IPS DF 4.7 (cell line): ENCODE measurements around the gene CFTR.
"Not testable (repeated sequence)": the region's sequence is repeated elsewhere in the genome, so short reads cannot be mapped to it uniquely, and the experiment has no call there.

ENCODE experiments used
- DNase-seq: peaks from one replicate; pipeline ENCODE4 v3.0.0-alpha.2; 2013; ENCODE audit warnings: low spot score; ENCODE audit errors: extremely low read depth

Gene CFTR

GRCh38 chr7:117479225-117480054 lies at the start of gene CFTR:
Gene CFTR, plus strand, starts transcription at chr7:117480025. Its CDS starts 70 bp downstream, at chr7:117480095.
- DNase-seq = no peak

GRCh38 chr7:117435475-117436043 lies 44.3 kb upstream of the CFTR start:
- no peak for DNase-seq

- no peak for DNase-seq
These were observed 35.2 kb upstream of the CFTR start for GRCh38 chr7:117444646-117445045.

- DNase-seq = no peak
These were observed 34.6 kb upstream of the CFTR start for GRCh38 chr7:117445206-117445605.

- no peak for DNase-seq
These were observed 33.5 kb upstream of the CFTR start for GRCh38 chr7:117446220-117446815.

- no peak for DNase-seq
These were observed 31.2 kb upstream of the CFTR start for GRCh38 chr7:117448655-117449054.

GRCh38 chr7:117458977-117459583 lies 20.7 kb upstream of the CFTR start:
- DNase-seq = no peak

- no peak for DNase-seq
These were observed 20.1 kb upstream of the CFTR start for GRCh38 chr7:117459735-117460134.

- DNase-seq = not testable (repeated sequence)
These were observed 19.0 kb upstream of the CFTR start for GRCh38 chr7:117460815-117461214.

- DNase-seq = no peak
These were observed 11.7 kb upstream of the CFTR start for GRCh38 chr7:117468174-117468573.

- no peak for DNase-seq
These were observed 9.0 kb upstream of the CFTR start for GRCh38 chr7:117470777-117471176.

GRCh38 chr7:117472335-117472734 lies 7.5 kb upstream of the CFTR start:
- no peak for DNase-seq

- DNase-seq = no peak
These were observed 3.1 kb upstream of the CFTR start for GRCh38 chr7:117476557-117477215.

- no peak for DNase-seq
These were observed 995 bp upstream of the CFTR start for GRCh38 chr7:117478836-117479224.

GRCh38 chr7:117480055-117480362 lies 184 bp downstream of the CFTR start:
- no peak for DNase-seq

GRCh38 chr7:117480978-117481377 lies 1.2 kb downstream of the CFTR start:
- DNase-seq = no peak

- no peak for DNase-seq
These were observed 5.3 kb downstream of the CFTR start for GRCh38 chr7:117485118-117485620.

GRCh38 chr7:117489016-117489415 lies 9.2 kb downstream of the CFTR start:
- no peak for DNase-seq

- no peak for DNase-seq
These were observed 9.6 kb downstream of the CFTR start for GRCh38 chr7:117489430-117489829.

GRCh38 chr7:117489911-117490310 lies 10.1 kb downstream of the CFTR start:
- DNase-seq = no peak

GRCh38 chr7:117492649-117493048 lies 12.8 kb downstream of the CFTR start:
- no peak for DNase-seq

- DNase-seq = no peak
These were observed 13.6 kb downstream of the CFTR start for GRCh38 chr7:117493460-117493859.
